H9 (cell line): ENCODE measurements around the gene RND2. TPM values are rescaled to one million over a fixed set of nuclear protein-coding genes. Genes with fewer than 3 reads are reported as not detected.
"Not testable (repeated sequence)": the region's sequence is repeated elsewhere in the genome, so short reads cannot be mapped to it uniquely, and the experiment has no call there.

ENCODE experiments used
- DNase-seq: peaks from one replicate; pipeline ENCODE4 v3.0.0-alpha.2; 2017
- H2AFZ ChIP-seq: one replicate; pipeline ENCODE4 v1.6.1; 2013; ENCODE audit warnings: mild to moderate bottlenecking, low read length, control low read depth, moderate library complexity
- H2AK5ac ChIP-seq: 2 replicates; pipeline ENCODE4 v1.6.1; 2013; ENCODE audit warnings: low read length, control low read depth, mixed read lengths; ENCODE audit not compliant: insufficient read length
- H2BK120ac ChIP-seq: one replicate; pipeline ENCODE4 v1.6.1; 2013; ENCODE audit warnings: low read depth, mild to moderate bottlenecking, low read length, control low read depth, inconsistent platforms; ENCODE audit not compliant: poor library complexity, severe bottlenecking
- H2BK12ac ChIP-seq: 2 replicates; pipeline ENCODE4 v1.6.1; 2013; ENCODE audit warnings: low read length, control low read depth, mixed read lengths, low read depth; ENCODE audit not compliant: insufficient read length
- H2BK15ac ChIP-seq: 2 replicates; pipeline ENCODE4 v1.6.1; 2013; ENCODE audit warnings: low read depth, low read length, control low read depth
- H2BK20ac ChIP-seq: one replicate; pipeline ENCODE4 v1.6.1; 2013; ENCODE audit warnings: low read depth, mild to moderate bottlenecking, low read length, control low read depth, inconsistent platforms; ENCODE audit not compliant: poor library complexity, severe bottlenecking
- H2BK5ac ChIP-seq: 2 replicates; pipeline ENCODE4 v1.6.1; 2013; ENCODE audit warnings: low read length, control low read depth, mixed read lengths; ENCODE audit not compliant: insufficient read length
- H3K14ac ChIP-seq: 2 replicates; pipeline ENCODE4 v1.6.1; 2013; ENCODE audit warnings: low read length, control low read depth; ENCODE audit not compliant: insufficient read depth
- H3K18ac ChIP-seq: 2 replicates; pipeline ENCODE4 v1.6.1; 2013; ENCODE audit warnings: low read depth, mild to moderate bottlenecking, mixed read lengths, low read length, control low read depth; ENCODE audit not compliant: insufficient read length
- H3K23ac ChIP-seq: 2 replicates; pipeline ENCODE4 v1.6.1; 2013; ENCODE audit warnings: low read length, control low read depth, mixed read lengths, low read depth; ENCODE audit not compliant: insufficient read length
- H3K23me2 ChIP-seq: 2 replicates; pipeline ENCODE4 v1.6.1; 2013; ENCODE audit warnings: low read depth, mild to moderate bottlenecking, mixed read lengths, low read length, control low read depth; ENCODE audit not compliant: insufficient read length, poor library complexity, severe bottlenecking
- H3K27ac ChIP-seq: 2 replicates; pipeline ENCODE4 v1.5.1; 2013; ENCODE audit warnings: low read length, control low read depth, mixed read lengths, low read depth; ENCODE audit not compliant: insufficient read length
- H3K27me3 ChIP-seq: 2 replicates; pipeline ENCODE4 v1.6.1; 2013; ENCODE audit warnings: low read length, control low read depth, inconsistent platforms; ENCODE audit not compliant: insufficient read depth
- H3K4ac ChIP-seq: 2 replicates; pipeline ENCODE4 v1.6.1; 2013; ENCODE audit warnings: low read depth, mild to moderate bottlenecking, control low read depth, inconsistent platforms, low read length, moderate library complexity
- H3K4me1 ChIP-seq: 2 replicates; pipeline ENCODE4 v1.6.1; 2013; ENCODE audit warnings: low read length, control low read depth, inconsistent platforms; ENCODE audit not compliant: insufficient read depth
- H3K4me2 ChIP-seq: 2 replicates; pipeline ENCODE4 v1.6.1; 2013; ENCODE audit warnings: low read length, control low read depth, mixed read lengths; ENCODE audit not compliant: insufficient read length, insufficient read depth
- H3K56ac ChIP-seq: 2 replicates; pipeline ENCODE4 v1.6.1; 2013; ENCODE audit warnings: low read depth, mild to moderate bottlenecking, mixed read lengths, low read length, control low read depth; ENCODE audit not compliant: insufficient read length
- H3K79me1 ChIP-seq: 2 replicates; pipeline ENCODE4 v1.6.1; 2013; ENCODE audit warnings: low read depth, mild to moderate bottlenecking, moderate library complexity, low read length, control low read depth, inconsistent platforms; ENCODE audit not compliant: insufficient read depth, poor library complexity, severe bottlenecking
- H3K79me2 ChIP-seq: 2 replicates; pipeline ENCODE4 v1.6.1; 2013; ENCODE audit warnings: low read length, control low read depth, inconsistent platforms; ENCODE audit not compliant: insufficient read depth
- H3K9ac ChIP-seq: 2 replicates; pipeline ENCODE4 v1.6.1; 2013; ENCODE audit warnings: low read length, control low read depth, mixed read lengths; ENCODE audit not compliant: insufficient read length; ENCODE audit errors: extremely low read depth
- H3K9me3 ChIP-seq: one replicate; pipeline ENCODE4 v1.6.1; 2013; ENCODE audit warnings: low read depth, low read length, inconsistent platforms; ENCODE audit not compliant: control insufficient read depth
- H3T11ph ChIP-seq: one replicate; pipeline ENCODE4 v1.6.1; 2013; ENCODE audit warnings: mild to moderate bottlenecking, low read length, control low read depth, inconsistent platforms
- H4K20me1 ChIP-seq: one replicate; pipeline ENCODE4 v1.6.1; 2013; ENCODE audit not compliant: control insufficient read depth, insufficient read length, insufficient read depth
- H4K5ac ChIP-seq: 2 replicates; pipeline ENCODE4 v1.6.1; 2013; ENCODE audit warnings: low read depth, mild to moderate bottlenecking, mixed read lengths, low read length, control low read depth; ENCODE audit not compliant: insufficient read length
- H4K8ac ChIP-seq: replicated peaks from 2 replicates; pipeline ENCODE4 v1.6.1; 2013; ENCODE audit warnings: low read length, control low read depth, mixed read lengths, low read depth; ENCODE audit not compliant: insufficient read length
- H4K91ac ChIP-seq: 2 replicates; pipeline ENCODE4 v1.6.1; 2013; ENCODE audit warnings: low read depth, mild to moderate bottlenecking, moderate library complexity, mixed read lengths, low read length, control low read depth; ENCODE audit not compliant: insufficient read length
- H3K27ac Mint-ChIP-seq, 3 experiments: 2 replicates in 2 of 3; 3 replicates in 1 of 3; pipeline ENCODE4 v1.8.0; 2020 to 2021; ENCODE audit warnings: mixed read lengths in 3 of 3, mild to moderate bottlenecking in 1 of 3, moderate library complexity in 1 of 3
- H3K27me3 Mint-ChIP-seq: 2 replicates; pipeline ENCODE4 v1.8.0; 2021; ENCODE audit warnings: low read depth, mild to moderate bottlenecking, moderate library complexity, mixed read lengths
- H3K36me3 Mint-ChIP-seq, 3 experiments: 2 replicates in 2 of 3; 3 replicates in 1 of 3; pipeline ENCODE4 v1.8.0; 2020 to 2021; ENCODE audit warnings: low read depth in 3 of 3, mixed read lengths in 3 of 3; ENCODE audit not compliant: insufficient read depth in 1 of 3
- H3K4me1 Mint-ChIP-seq, 2 experiments: 2 replicates each; pipeline ENCODE4 v1.8.0; 2020; ENCODE audit warnings: mixed read lengths in 2 of 2
- H3K4me3 Mint-ChIP-seq, 2 experiments: 2 replicates in 1 of 2; 3 replicates in 1 of 2; pipeline ENCODE4 v1.8.0; 2020 to 2021; ENCODE audit warnings: mild to moderate bottlenecking in 2 of 2, mixed read lengths in 2 of 2, moderate library complexity in 1 of 2
- H3K9me3 Mint-ChIP-seq, 2 experiments: 2 replicates in 1 of 2; 3 replicates in 1 of 2; pipeline ENCODE4 v1.8.0; 2020; ENCODE audit warnings: mild to moderate bottlenecking in 2 of 2, mixed read lengths in 2 of 2, moderate library complexity in 1 of 2
- WGBS: extraction: QIAGEN DNeasy Blood & Tissue Kit; methylation state at CpG from one replicate; pipeline ENCODE4 v1.1.7; 2013; ENCODE audit warnings: missing lambda C conversion rate, low lambda C conversion rate, mixed read lengths; ENCODE audit not compliant: insufficient read length; ENCODE audit errors: extremely low coverage; 5-methylcytosine and 5-hydroxymethylcytosine counted together
- total RNA-seq: library from RNA; stranded (reverse); gene quantifications from 2 replicates; pipeline ENCODE4 v1.2.1, GENCODE V29; 2021
- TF ChIP-seq, protein P1 (sequence below): fragments of 200-600 bp; sonication (generic); conservative IDR thresholded peaks from 3 replicates; pipeline ENCODE4 v1.8.0; 2021; ENCODE audit warnings: antibody characterized with exemption, mild to moderate bottlenecking

Gene RND2
- total RNA-seq, 1 experiment from 2014 or later: 47.8 TPM

- no peak overlapping the region for H2BK12ac ChIP-seq
- H2BK120ac ChIP-seq: no peak overlapping the region
- H3K4ac ChIP-seq: no peak overlapping the region
- H3K23ac ChIP-seq: no peak overlapping the region
- H2BK20ac ChIP-seq: no peak overlapping the region
- H2BK15ac ChIP-seq: no peak overlapping the region
- H4K8ac ChIP-seq: no peak overlapping the region
- H3T11ph ChIP-seq: no peak overlapping the region
- peaks cover 27 to 58% (median 52%) of the 10 kb centered on the region in 3 experiments; a peak in 6 of 7 replicates for H3K36me3 Mint-ChIP-seq
- H3K23me2 ChIP-seq: no peaks in the 10 kb centered on the region
- no peaks in the 10 kb centered on the region for H3K27me3 Mint-ChIP-seq
- no peak overlapping the region for H3K18ac ChIP-seq
- H3K4me3 Mint-ChIP-seq: no peak overlapping the region
- no peak overlapping the region for H3K14ac ChIP-seq
- no CpG with 5 or more reads among the region's 5 CpGs for WGBS
- H3K56ac ChIP-seq: no peak overlapping the region
- H3K4me1 Mint-ChIP-seq: peaks cover 8 to 10% of the 10 kb centered on the region in 2 experiments
- no peaks in the 10 kb centered on the region for H4K20me1 ChIP-seq
- H3K9ac ChIP-seq: no peak overlapping the region
- no peaks in the 10 kb centered on the region for H3K9me3 Mint-ChIP-seq
- no peaks in the 10 kb centered on the region for H3K79me2 ChIP-seq
- H3K79me1 ChIP-seq: no peaks in the 10 kb centered on the region
- H3K27ac ChIP-seq: no peak overlapping the region
- no peak overlapping the region for H2AFZ ChIP-seq
- no peak overlapping the region for H4K5ac ChIP-seq
- no peak overlapping the region for H3K4me2 ChIP-seq
- DNase-seq: no peak
- H3K27ac Mint-ChIP-seq: no peak overlapping the region
- H3K9me3 ChIP-seq: no peaks in the 10 kb centered on the region
- H2BK5ac ChIP-seq: no peak overlapping the region
- H2AK5ac ChIP-seq: no peak overlapping the region
- no peaks in the 10 kb centered on the region for H3K4me1 ChIP-seq
- no peak overlapping the region for H4K91ac ChIP-seq
- no peaks in the 10 kb centered on the region for H3K27me3 ChIP-seq
- TF ChIP-seq, protein P1, sequence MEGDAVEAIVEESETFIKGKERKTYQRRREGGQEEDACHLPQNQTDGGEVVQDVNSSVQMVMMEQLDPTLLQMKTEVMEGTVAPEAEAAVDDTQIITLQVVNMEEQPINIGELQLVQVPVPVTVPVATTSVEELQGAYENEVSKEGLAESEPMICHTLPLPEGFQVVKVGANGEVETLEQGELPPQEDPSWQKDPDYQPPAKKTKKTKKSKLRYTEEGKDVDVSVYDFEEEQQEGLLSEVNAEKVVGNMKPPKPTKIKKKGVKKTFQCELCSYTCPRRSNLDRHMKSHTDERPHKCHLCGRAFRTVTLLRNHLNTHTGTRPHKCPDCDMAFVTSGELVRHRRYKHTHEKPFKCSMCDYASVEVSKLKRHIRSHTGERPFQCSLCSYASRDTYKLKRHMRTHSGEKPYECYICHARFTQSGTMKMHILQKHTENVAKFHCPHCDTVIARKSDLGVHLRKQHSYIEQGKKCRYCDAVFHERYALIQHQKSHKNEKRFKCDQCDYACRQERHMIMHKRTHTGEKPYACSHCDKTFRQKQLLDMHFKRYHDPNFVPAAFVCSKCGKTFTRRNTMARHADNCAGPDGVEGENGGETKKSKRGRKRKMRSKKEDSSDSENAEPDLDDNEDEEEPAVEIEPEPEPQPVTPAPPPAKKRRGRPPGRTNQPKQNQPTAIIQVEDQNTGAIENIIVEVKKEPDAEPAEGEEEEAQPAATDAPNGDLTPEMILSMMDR: no peak
These were observed 32.2 kb upstream of the RND2 start for GRCh38 chr17:42992872-42993271.

DNA sequence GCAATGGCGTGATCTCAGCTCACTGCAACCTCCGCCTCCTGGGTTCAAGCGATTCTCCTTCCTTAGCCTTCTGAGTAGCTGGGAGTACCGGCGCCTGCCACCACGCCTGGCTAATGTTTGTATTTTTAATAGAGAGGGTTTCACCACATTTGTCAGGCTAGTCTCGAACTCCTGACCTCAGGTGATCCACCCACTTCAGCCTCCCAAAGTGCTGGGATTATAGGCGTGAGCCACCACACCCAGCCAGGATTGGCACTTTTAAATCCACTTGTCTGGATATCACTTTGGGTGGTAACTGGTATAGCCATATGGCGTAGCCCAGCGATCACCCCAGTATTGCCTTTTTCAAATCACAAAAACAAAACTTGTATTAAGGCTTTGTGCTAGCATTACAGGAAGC is 31.1 kb upstream of the RND2 start:
- not testable (repeated sequence) for H4K20me1 ChIP-seq, H2BK15ac ChIP-seq, H3K9me3 ChIP-seq, H4K91ac ChIP-seq, H3K4me1 ChIP-seq, H2BK120ac ChIP-seq, H3K27me3 ChIP-seq, H2AFZ ChIP-seq, H2BK20ac ChIP-seq, H3K4me2 ChIP-seq, H3K27me3 Mint-ChIP-seq, H3K56ac ChIP-seq, H3K27ac ChIP-seq, H3K79me1 ChIP-seq, DNase-seq, H3K9ac ChIP-seq, H3K23ac ChIP-seq, H2BK5ac ChIP-seq, H3K14ac ChIP-seq, H4K8ac ChIP-seq, H3K23me2 ChIP-seq, H3K4ac ChIP-seq, H3K27ac Mint-ChIP-seq, H4K5ac ChIP-seq, H2BK12ac ChIP-seq, H2AK5ac ChIP-seq, H3T11ph ChIP-seq, H3K9me3 Mint-ChIP-seq, H3K79me2 ChIP-seq, H3K18ac ChIP-seq, H3K4me3 Mint-ChIP-seq
- Mint-ChIP-seq H3K4me1 (peaks cover 9 to 11% of the 10 kb centered on the region in 2 experiments), H3K36me3 (peaks cover 26 to 54% (median 48%) of the 10 kb centered on the region in 3 experiments; a peak in 6 of 7 replicates)
- WGBS: no CpG with 5 or more reads among the region's 10 CpGs
